Retina (tissue), 1 donor: Measurements from ENCODE around the gene MAP3K9.

Experiments used
- DNase-seq: peaks from one replicate; pipeline ENCODE4 v3.0.0-alpha.2; 2016

Gene MAP3K9

GRCh38 chr14:70821584-70822529 is 12.5 kb upstream of the MAP3K9 start:
- peak; percentile 86 for DNase-seq

DNA sequence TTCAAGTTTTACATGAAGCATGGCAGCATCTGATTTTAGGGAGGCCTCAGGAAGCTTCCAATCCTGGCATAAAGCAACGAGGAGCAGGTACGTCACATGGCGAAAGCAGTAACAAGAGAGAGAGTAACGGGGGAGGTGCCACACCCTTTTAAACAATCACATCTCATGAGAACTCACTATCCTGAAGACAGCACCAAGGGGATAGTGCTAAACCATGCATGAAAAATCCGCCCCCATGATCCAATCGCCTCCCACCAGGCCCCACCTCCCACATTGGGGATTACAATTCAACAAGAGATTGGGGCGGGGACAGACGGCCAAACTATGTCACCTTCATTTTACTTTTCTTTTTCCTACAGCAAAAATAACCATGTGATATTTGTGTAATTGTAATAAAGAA is 7.2 kb upstream of the MAP3K9 start:
- no peak for DNase-seq

DNA sequence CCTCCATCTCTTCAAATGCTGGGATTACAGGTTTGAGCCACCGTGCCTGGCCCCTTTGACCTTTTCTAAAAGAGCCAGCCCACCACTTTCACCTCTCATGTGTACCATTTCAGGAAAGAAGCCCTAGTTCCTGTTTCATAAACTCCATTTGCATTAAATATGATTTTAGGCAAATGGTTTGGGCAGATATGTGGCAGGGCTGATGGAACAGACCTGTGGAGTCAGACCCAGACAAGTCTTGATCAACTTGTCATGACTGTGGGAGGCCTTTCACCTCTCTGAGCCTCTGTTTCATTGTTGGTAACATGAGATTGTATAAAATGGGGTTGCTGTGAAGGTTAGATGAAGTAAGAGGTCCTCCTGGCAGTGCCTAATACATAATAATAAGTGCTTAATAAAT is 5.2 kb upstream of the MAP3K9 start:
- DNase-seq, result no peak

DNA sequence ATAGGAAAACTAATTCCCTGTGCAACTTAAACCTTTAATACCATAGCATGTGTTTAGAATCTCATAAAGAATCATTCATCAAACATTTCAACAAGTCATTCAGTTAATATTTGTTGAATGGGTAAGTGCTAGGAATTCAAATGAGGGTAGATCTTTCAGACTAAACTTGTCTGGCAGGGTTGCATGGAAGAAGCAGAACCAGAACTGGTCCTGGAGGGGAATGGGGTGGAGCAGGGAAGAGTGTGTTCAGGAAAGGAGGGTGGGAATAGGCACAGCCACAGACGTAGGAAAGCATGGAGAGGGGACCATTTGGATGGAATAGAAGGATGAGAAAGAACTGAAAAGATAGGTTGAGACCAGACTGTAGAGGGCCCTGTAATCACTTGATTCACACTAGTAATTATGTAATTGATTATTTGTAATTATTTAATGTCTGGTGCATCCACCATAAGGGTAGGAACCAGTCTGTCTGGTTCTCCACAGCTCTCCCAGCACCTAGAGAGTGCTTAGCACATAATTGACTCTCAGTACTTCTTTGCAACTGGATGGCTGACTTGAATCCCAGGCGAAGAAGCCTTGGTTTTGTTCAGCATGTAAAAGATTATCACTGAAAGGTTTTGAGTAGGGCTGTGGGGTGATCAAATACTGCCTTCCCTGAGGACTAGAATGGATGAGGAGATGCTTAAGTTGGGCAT is 3.0 kb upstream of the MAP3K9 start:
- DNase-seq, result no peak

DNA sequence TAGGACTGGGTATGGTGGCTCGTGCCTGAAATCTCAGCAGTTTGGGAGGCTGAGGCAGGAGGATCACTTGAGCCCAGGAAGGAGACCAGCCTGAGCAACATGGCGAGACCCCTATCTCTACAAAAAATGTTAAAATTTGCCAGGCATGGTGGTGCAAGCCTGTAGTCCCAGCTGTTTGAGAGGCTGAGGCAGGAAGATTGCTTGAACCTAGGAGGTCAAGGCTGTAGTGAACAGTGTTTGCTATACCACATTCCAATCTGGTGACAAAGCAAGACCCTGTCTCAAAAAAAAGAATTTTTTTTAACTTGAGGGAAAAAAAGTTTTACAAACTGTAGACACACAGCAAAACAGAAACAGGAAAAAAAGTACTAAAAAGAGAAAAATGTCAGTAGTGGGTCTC is 2.3 kb upstream of the MAP3K9 start:
- DNase-seq, result no peak

DNA sequence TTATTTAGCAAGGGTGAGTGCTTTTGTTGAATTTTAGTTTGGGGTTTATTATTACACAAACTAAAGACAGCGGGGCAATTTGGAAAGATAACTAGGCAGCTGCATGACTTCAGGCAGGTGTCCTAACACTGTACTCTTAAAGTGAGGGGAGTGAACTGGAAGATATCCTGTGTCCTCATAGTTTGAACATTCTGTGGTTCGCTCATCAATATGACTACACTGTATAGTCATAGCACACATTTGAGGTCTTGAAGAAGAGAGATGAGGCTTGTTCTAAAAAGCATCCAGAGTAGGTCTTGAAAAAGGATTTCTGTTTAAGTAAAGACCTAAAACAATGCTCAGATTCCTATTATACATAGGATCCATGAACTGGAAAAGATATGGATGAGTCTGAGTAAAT is 1.7 kb upstream of the MAP3K9 start:
- DNase-seq, result no peak

- no peak for DNase-seq
Observed at GRCh38 chr14:70810621-70811020, 1.3 kb upstream of the MAP3K9 start.

DNA sequence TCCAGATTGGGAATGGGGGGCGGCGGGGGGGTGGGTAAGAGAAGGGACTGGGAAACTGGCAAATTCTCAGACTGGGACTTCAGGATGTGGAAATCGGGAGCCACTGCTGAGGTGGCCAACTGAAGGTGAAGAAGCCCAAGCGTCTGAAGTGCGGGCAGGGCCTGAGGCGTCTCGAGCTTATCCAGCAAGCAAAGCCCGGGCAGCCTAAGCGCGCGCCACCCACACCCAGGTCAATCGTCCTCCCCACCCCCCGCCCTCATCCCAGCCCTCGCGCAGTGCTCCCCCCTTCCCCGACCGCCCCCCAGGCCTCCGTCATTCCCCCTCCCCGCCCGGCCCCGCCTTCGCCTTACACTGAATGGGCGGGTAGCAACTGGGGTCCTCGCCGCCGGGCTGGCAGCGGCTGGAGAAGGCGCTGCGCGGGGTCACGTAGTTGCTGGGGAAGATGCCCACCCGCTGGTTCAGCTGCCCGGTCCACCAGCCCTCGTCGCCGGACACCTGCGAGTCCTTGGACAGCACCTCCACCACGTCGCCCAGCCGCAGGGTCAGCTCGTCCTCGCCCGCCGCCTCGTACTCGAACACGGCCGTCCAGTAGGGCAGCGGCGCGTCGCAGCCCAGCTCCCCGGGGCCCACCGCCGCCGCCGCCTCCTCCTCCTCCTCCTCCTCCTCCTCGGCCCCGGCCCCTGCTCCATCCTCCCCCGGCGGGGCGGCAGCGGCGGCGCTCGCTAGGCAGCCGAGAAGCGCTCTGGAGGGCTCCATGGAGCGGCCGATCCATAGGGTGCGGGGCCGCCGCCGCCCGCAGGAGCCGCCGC is 693 bp downstream of the MAP3K9 start:
- peak; percentile 85 for DNase-seq

DNA sequence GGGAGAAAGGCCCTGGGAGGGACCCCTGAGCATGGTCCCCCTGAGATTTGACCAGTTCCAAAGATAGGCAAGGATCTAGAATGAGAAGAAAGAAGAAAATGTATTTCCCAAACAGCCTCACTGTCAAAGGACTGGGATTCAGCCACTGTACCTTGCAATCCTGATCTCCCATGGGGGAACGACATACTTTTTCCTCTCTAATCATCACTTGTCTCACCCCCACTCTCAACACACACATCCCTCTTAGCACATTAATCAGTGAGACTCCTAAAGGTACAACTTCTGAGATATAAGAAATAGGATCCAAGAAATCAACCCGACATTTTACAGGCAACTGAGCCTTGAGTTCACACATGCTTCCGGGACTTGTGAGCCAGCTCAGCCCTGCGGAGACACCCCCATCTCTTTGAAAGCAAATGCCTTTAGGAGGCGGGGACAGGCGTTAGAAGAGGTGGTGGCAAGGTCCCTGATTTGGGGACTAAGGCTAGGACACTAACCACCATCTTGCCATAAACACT is 1.4 kb downstream of the MAP3K9 start:
- DNase-seq, result no peak

GRCh38 chr14:70804556-70805162 is 4.7 kb downstream of the MAP3K9 start:
- DNase-seq, result no peak

DNA sequence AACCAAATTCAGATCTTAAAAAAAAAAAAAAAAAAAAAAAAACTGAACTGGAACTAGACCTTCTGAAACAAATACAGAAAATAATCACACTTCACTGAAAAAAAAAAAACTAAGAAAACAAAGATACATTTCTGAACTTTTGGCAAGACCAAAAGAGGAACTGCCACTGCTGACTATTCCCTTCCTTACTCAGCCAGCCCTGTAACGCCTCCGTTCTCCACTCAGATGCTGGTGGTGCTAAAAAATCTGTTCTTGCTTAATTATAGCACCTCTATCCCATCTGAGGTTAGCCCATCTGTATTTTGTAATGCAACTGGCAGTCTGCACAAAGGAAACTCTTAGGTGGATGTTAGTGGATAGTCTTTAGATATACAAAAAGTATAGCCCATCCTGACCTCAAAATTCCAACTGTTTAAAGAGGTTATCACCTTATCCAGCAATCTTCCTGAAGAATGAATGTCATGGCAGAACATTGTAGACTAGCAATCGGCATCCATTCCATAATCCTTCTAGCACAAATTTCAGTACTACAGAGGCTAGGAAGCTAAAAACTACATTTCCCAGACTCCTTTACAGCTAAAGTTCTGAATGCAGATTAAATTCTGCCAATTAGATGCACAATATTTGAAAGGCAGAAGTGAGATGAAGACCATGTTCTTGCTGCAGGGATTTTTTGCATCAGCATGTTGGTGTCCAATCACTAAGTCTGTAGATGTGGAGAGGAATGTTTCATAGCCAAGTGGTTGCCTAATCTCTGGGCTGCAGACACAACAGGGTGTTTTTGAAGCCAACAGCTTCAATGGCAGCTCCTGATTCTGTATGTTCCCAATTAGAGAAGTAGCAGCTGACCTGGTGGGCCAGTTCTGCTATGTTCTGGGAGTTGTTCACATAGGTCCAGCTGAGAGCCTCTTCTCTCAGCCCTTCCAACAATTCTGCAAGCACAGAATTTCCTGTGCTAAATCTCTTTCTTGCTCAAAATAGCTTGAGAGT is 5.7 kb downstream of the MAP3K9 start:
- DNase-seq, result no peak

- no peak for DNase-seq
Observed at GRCh38 chr14:70802379-70802778, 6.9 kb downstream of the MAP3K9 start.

- no peak for DNase-seq
Observed at GRCh38 chr14:70801836-70802235, 7.5 kb downstream of the MAP3K9 start.

GRCh38 chr14:70796551-70796950 is 12.8 kb downstream of the MAP3K9 start:
- no peak for DNase-seq

DNA sequence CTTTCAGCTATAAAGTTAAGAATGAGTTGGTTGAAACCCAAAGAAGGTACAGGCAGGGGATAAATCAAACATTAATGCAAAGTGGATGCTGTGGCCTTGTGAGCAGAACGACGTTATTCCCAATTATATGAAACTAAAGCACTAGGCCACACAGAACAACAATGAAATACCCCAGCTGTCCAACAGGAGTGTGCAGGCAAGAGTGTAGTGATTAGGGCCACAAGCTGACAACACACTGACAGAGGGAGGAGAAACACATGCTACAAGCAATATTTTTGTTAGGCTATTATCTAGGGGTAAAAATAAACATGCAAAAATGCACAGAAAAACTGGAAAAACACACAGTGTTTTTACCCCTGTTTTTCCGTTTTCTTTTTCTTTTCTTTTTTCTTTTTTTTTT is 15.0 kb downstream of the MAP3K9 start:
- DNase-seq, result no peak

GRCh38 chr14:70793637-70794036 is 15.7 kb downstream of the MAP3K9 start:
- DNase-seq, result no peak

DNA sequence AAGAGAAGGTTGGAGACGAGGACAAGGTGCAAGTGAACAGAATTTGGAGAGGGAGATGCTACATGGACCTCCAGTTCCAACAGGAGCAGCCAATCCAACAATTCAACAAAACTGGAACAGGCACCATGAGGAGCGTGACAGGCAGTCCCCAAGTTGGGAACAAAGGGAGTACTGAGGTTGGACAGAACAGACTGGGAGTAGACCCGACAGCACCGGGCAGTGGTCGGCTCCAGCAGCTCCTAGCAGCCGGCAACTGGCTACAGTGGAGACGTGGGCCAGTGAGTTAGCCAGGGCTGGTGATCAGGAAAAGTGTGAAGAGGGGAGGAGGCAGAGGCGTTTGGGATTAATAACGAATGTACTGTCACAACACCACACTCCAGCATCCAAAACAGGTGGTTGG is 16.4 kb downstream of the MAP3K9 start:
- DNase-seq, result no peak

GRCh38 chr14:70791971-70792370 is 17.3 kb downstream of the MAP3K9 start:
- no peak for DNase-seq

DNA sequence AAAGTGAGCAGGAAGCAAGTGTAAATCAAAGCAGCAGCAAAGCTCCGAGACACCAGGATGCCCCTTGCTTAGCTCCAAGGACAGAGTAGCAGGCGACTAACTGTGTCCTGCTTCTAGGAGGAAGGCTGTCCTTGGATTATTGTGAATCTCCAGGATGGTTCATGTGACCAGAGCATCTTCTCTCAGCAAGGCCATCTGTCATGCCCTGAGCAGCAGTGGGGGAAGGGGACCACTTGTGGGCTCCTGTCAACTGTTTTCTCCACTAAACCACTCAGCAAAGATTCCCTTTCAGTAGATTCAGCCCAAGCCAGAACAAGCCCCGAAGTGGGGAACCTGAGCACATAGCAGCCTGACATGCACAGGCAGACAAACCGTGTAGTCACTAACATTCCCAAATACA is 19.4 kb downstream of the MAP3K9 start:
- peak; percentile 21 for DNase-seq

GRCh38 chr14:70789361-70789760 is 20.0 kb downstream of the MAP3K9 start:
- no peak for DNase-seq

DNA sequence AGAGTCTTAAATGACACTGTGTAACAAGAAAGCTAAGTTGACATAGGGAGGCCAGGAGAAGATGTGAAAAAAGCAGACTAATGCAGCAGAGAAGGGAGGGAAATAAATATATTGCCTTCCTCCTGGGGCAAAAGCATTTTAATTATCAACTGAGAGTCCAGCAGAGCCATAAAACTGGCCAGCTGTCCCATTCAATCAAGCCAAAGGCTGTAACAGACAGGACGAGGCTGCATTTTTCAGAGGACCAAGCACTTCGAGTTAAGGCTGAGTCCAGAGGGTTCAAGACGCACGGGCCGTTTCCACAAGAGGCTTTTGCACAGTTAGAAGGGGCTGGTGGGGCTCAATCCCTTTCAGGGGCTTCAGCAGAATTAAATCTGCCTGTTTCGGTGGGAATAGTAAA is 20.4 kb downstream of the MAP3K9 start:
- peak; percentile 39 for DNase-seq
